Measurements from ENCODE around the gene TEAD2.

The TEAD2 gene

DNA sequence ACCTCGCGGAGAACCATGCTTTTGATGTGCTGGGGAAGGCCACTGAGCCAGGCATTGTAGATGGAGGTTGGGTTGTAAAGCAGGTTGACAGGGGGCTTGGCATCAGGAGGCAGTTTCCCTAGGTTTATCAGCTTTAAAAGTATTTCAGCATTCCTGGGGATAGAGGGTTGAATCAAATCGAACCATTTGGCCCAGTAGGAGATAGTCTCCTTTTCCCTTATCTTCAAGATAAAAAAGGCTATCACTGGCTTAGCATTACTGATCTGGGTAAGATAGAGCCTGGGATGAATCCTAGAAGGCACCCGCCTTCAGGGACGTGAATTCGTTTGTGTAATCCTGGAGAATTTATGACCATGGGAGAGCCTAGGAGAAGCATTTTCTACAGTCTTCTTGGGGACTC, 67.8 kb downstream of the TEAD2 start:
- in situ Hi-C loops (cut with HindIII; ENCODE audit: low sequenced_read_pairs) = no loop called here
